NCI-H345 treated with DMSO at 0.1 percent for 48 hours (cell line): Measurements from ENCODE around the gene MYO7B.

Experiments
- DNase-seq: peaks from one replicate; lab custom pipeline; 2025; ENCODE audit not compliant: unreplicated experiment; lab: John Stamatoyannopoulos, UW

The MYO7B gene

GRCh38 chr2:127647242-127648190 is 112.0 kb downstream of the MYO7B start:
- DNase-seq = no peak

- no peak for DNase-seq
Observed at GRCh38 chr2:127648321-127648720, 112.8 kb downstream of the MYO7B start.

- peak; percentile 14 for DNase-seq
Observed at GRCh38 chr2:127649100-127649611, 113.7 kb downstream of the MYO7B start.

- DNase-seq = peak; percentile 62
Observed at GRCh38 chr2:127649684-127650040, 114.2 kb downstream of the MYO7B start.

GRCh38 chr2:127650041-127650784 is 114.7 kb downstream of the MYO7B start:
- DNase-seq = no peak

GRCh38 chr2:127650785-127651380 is 115.4 kb downstream of the MYO7B start:
- no peak for DNase-seq

- DNase-seq = no peak
Observed at GRCh38 chr2:127651381-127651809, 115.9 kb downstream of the MYO7B start.

GRCh38 chr2:127651971-127652550 is 116.6 kb downstream of the MYO7B start:
- no peak for DNase-seq

- no peak for DNase-seq
Observed at GRCh38 chr2:127652786-127653357, 117.4 kb downstream of the MYO7B start.

- no peak for DNase-seq
Observed at GRCh38 chr2:127653421-127654083, 118.1 kb downstream of the MYO7B start.

GRCh38 chr2:127654084-127654837 is 118.8 kb downstream of the MYO7B start:
- DNase-seq = no peak

- no peak for DNase-seq
Observed at GRCh38 chr2:127654838-127655175, 119.3 kb downstream of the MYO7B start.

- no peak for DNase-seq
Observed at GRCh38 chr2:127655209-127656073, 120.0 kb downstream of the MYO7B start.

GRCh38 chr2:127656569-127657231 is 121.2 kb downstream of the MYO7B start:
- DNase-seq = no peak

- DNase-seq = no peak
Observed at GRCh38 chr2:127657232-127657595, 121.7 kb downstream of the MYO7B start.

GRCh38 chr2:127658146-127658545 is 122.7 kb downstream of the MYO7B start:
- DNase-seq = no peak

GRCh38 chr2:127658641-127659407 is 123.3 kb downstream of the MYO7B start:
- no peak for DNase-seq
